ENCODE results near the gene EPB41L1.

Gene EPB41L1

DNA sequence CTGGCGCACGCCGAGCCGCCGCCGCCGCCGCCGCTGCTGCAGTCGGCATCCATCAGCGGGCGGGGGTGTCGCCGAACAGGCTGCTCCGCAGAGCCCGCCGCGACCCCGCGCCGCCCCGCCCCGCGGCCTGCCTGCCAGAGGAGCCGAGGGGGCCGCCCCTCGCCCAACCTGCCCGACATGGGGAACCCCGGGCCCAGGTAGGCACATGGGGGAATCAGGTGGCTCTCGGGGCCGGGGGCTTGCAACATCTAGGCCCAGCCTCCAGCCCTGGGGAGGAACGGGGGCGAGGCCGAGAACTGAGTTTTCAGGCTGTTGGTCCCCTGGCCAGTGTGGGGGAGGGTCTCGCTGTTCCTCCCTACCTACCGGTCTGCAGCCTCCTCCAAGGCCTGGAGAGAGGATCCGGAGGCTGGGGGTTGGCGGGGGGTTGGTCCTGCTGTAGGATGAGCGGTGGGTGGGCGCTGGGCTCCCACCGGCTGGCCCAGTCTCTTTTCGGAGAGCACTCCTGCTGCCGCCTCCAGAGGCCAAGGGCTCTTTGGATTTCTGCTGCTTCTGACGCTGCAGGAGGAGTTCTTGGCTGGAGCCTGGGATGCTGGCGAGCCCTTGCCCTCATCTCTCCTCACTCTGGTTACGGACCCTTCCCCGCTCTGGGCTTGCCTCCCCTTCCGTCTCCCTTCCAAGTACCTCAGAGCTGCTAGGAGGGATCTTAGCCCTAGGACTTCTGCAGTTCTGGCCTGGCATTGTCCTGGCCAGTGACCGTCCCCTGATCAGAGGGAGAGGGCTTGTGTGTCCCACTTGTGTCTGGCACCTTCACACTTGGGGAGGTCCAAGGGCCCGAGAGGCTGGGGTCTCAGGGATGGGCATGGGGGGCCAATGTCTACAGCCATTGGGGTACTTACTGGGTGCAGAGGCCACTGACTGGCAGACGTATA, at the start of gene EPB41L1:
Gene EPB41L1, plus strand, starts transcription at position 41 of the 929 bp plus-strand sequence. CDS start 19,038 bp downstream, outside the sequence.
- DNase-seq, result no peak

- DNase-seq, result no peak
Measured at GRCh38 chr20:36104856-36105255, 49.7 kb upstream of the EPB41L1 start.

DNA sequence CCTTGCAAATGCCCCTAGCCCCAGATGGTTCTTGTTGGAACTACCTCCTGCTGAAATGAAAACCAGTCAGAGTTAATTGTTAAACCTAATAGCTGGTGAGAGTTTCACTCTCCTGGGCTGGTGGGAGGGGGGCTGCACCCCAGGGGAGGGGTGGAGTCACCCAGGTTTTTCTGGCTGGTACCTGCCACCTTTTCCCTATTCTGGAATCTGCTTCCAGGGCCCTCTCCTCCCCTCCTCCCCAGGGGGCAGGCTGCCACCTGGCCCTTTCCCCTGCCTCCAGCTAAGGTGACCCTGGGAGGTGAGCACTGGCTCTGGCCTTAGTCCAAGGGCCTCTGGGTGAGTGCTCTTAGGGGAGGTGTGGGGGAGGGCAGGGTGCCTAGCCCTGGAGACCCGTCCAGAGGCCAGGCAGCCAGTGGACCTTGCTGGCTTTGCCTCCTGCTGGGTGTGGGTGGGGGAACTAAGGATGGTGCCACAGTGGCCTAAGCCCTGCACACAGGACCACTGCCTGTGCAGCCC, 48.8 kb upstream of the EPB41L1 start:
- no peak for DNase-seq

GRCh38 chr20:36106606-36107005, 47.9 kb upstream of the EPB41L1 start:
- DNase-seq, result no peak

GRCh38 chr20:36107881-36108280, 46.7 kb upstream of the EPB41L1 start:
- no peak for DNase-seq

DNA sequence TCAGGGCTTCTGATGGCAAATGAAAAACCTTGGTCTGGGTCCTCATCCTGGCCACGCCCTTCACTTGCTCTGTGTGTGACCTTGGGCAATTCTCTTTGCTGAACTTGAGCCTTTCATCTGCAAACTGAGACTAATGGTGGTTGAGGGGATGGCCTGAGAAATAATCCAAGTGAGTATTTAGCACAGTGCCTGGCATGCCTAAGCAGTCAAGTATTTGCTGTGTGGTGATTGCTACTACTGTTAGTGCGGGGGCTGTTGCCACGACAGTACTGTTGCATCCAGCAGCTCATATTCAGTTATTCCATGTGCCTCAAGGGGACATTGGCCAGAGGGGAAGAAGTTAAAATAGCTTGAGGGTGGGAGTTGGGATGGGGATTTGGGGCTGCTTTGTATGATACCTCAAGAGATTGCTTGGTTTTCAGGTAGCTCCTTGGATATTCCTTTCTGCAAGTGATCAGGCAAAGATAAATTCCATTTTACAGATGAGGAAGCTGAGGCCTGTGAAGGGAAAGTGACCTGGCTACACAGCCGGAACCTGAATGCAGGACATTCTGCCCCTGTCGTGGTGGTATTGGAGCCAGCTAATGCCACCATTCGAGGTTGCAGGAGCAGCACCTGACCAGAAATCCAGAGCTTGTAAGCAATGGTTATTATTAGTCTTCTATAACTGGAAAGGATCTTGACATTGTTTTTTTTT, 45.1 kb upstream of the EPB41L1 start:
- DNase-seq, result no peak

- no peak for DNase-seq
Measured at GRCh38 chr20:36110994-36111393, 43.5 kb upstream of the EPB41L1 start.

DNA sequence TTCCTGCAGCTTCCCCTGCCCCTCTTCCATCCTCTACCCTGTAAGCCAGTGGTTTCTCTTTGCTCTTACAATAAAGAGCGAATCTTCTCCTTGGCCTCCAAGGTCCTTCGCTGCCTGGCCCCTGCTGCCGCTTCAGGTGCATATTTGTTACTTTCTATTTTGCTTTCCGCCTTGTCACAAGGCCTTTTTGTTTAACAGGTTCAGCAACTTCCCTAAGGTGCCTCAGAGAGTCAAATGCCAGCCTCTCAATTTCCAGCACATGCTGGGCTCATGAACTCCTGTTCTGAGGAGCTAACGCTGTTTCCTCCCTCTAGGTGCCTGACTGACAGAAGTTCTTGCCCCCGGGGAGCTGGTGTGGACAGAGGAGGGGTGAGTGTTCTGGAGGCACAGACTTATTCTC, 42.4 kb upstream of the EPB41L1 start:
- DNase-seq, result no peak

DNA sequence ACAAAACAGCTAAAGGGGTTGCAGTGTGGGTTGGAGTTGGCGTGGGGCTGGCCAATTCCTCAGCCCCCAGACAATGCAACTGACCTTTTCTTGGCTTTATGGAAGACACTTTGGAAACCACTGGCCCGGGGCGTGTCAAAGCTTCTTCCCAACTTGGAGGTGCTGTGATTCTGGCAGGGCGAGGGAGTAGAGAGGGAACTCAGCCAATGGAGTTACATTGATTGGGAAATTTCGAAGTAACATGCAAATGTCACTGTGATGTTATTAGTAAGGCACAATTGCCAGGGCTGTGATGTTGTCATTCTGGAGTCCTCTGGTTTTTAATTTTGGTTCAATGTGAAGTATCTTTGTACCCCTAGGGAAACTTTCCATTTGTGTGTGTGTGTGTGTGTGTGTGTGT, 41.5 kb upstream of the EPB41L1 start:
- DNase-seq, result no peak

DNA sequence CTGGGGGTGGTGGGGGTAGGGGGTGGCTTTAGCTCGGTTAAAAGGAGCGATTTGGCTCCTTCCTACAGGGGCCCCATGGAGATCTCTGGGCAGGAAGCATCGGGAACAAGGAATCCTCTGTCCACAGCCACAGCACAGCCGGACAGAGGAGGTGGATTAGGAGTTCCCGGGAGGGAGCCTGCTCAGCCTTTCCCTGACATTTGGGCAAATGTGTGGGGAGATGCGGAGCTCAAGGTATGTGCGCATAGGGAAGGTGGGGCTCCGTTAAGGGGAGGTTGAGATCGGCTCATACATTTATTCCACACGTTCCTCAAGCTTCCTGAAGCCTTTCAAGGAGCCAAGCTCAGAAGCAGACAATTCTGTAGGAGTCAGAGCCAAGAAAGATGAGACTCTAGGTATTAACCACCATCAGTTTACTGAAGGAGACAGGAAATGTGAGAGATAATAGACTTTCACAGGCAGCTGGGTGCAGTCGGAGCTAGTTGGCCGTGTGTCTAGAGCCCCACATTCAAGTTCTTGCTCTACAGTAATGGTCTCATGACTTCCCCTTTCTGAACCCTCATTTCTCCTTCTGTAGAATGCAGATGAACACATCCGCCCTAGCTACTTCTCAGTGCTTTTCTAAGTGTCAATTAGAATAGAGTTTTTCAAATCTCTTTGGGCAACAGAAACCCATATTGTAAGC, 40.8 kb upstream of the EPB41L1 start:
- DNase-seq, result no peak

GRCh38 chr20:36114707-36115106, 39.8 kb upstream of the EPB41L1 start:
- no peak for DNase-seq

GRCh38 chr20:36115925-36116324, 38.6 kb upstream of the EPB41L1 start:
- DNase-seq, result no peak

- DNase-seq, result no peak
Measured at GRCh38 chr20:36116807-36117441, 37.6 kb upstream of the EPB41L1 start.

- DNase-seq, result no peak
Measured at GRCh38 chr20:36117638-36118037, 36.9 kb upstream of the EPB41L1 start.

- no peak for DNase-seq
Measured at GRCh38 chr20:36118371-36118770, 36.2 kb upstream of the EPB41L1 start.

- DNase-seq, result no peak
Measured at GRCh38 chr20:36119537-36119936, 35.0 kb upstream of the EPB41L1 start.

DNA sequence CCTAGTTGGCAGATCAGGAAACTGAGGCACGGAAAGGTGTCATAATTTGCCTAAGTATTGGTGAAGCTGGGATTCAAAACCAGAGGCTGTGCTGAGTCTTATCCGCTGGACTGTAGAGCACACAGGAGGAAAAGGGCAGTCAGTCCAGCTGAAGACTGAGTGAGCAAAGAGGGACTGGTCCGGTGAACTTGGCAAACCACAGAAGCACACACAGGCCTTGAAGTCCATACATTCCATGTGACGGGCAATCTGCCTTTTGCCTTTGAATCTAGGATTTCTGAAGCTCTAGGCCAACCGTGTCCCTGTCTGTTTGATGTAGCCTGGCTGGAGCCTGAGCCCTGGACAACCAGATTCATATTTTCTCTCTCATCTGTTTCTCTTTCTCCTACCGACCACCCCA, 34.3 kb upstream of the EPB41L1 start:
- no peak for DNase-seq

GRCh38 chr20:36120991-36121390, 33.5 kb upstream of the EPB41L1 start:
- DNase-seq, result no peak

- DNase-seq, result no peak
Measured at GRCh38 chr20:36121981-36122930, 32.3 kb upstream of the EPB41L1 start.

DNA sequence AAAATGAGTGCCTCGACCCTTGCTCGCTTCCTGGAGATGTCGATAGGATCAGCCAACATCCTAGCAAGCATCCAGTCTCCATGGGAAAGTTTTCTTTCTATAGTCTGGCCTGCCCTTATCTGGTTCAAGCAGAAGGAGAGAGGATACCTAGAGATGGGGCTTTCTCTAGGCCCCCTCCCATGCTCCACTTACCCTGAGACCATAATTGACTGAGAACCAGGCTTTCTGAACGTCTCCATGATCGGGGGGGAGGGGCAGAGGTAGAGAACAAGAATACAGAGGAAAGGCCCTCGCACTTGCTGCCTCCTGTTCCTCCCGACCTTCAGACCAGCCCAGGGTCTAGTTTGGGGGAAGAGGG, 31.6 kb upstream of the EPB41L1 start:
- no peak for DNase-seq

DNA sequence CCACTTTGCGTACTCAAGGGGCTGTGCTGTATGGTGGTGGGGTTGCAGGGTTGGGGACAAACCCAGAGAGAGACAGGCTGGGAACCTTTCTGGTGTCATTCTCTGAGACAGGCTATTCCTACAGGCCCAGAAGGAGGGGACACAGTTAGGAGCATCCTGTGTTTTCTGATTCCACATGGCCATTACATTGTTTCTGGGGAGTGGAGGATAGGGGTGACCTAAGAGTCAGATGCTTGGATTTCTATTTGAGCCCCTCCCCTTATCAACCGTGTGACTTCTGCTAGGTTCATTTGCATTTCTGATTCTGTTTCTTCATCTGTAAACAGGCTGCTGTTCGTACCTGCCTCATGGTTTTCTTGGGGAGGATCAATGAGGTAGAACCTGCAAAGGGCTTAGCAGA, 29.4 kb upstream of the EPB41L1 start:
- DNase-seq, result no peak

Data from NCI-H748 treated with DMSO at 0.1 percent for 48 hours (cell line).